ENCODE measurements around the gene SMIM8. TPM values are rescaled to one million over a fixed set of nuclear protein-coding genes. Genes with fewer than 3 reads are reported as not detected.

Gene SMIM8
- total RNA-seq, 2 experiments from 2014 or later = 5.4 TPM

DNA sequence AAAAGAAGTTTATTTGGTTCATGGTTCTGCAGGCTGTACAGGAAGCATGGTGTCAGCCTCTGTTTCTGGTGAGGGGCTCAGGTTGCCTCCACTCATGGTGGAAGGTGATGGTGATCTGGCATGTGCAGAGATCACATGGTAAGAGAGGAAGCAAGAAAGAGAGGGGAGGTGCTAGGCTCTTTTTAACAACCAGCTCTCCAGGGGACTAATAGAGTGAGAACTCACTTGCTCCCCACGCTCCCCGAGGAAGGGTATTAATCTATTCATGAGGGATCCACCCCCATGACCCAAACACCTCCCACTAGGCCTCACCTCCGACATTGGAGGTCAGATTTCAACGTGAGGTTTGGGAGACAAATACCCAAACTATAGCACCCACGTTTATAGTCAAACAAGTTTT, 10.6 kb downstream of the SMIM8 start:
- intact Hi-C loops (cut with DNase I, micrococcal nuclease) = no loop called here

DNA sequence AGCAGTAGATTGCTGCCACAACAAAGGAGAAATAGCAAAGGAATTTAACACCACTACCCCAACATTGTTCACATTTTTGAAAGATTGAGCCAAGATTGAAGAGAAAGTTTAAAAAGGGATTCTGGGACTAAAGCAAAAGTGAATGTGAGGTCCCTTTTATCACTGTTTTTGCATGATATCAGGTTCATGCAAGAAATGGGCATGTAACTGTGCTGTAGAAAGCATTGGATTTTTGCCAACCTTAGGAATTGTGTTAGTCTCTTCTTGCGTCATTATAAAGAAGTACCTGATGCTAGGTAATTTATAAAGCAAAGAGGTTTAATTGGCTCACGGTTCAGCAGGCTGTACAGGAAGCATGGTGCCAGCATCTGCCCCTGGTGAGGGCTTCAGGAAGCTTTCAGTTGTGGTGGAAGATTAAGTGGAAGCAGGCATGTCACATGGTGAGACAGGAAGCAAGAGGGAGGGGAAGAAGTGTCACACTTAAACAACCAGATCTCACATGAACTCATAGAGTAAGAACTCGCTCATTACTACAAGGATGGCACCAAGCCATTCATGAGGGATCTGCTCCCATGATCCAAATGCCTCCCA, 11.3 kb downstream of the SMIM8 start:
- peak overlapping the region; percentile 4 for H3K27ac Mint-ChIP-seq
- H3K4me1 ChIP-seq (ENCODE audit: insufficient read depth, low read length) = peaks cover 8% of the 10 kb centered on the region
- no peak overlapping the region for H3K4me3 ChIP-seq (ENCODE audit: low read length)
- no peaks in the 10 kb centered on the region for H3K36me3 ChIP-seq (ENCODE audit: insufficient read depth, low read length)
- DNase-seq (peak in 4 of 14 experiments; percentile 4 to 33 (median 12)), ATAC-seq (ENCODE audit: poor library complexity) (peak; percentile 49)
- TF ChIP-seq CTCF (IDR thresholded peaks at IDR 0.05) = no peak
- H3K9me3 Mint-ChIP-seq = no peaks in the 10 kb centered on the region
- no peak overlapping the region for H3K27ac ChIP-seq (ENCODE audit: low read depth in 1 of 2, low read length in 2 of 2)
- peaks cover 0 to 6% of the 10 kb centered on the region in 2 experiments for H3K9me3 ChIP-seq (ENCODE audit: control insufficient read depth in 1 of 2, insufficient read depth in 1 of 2, low read length in 2 of 2)
- H3K36me3 Mint-ChIP-seq (ENCODE audit: low read depth) = peaks cover 36% of the 10 kb centered on the region
- ChIA-PET CTCF (no interaction called here), POLR2A (no interaction called here)
- H3K27me3 ChIP-seq (ENCODE audit: control insufficient read depth in 1 of 2, insufficient read depth in 2 of 2, low read length in 2 of 2) = no peaks in the 10 kb centered on the region
- no peaks in the 10 kb centered on the region for H3K27me3 Mint-ChIP-seq
- H3K4me1 Mint-ChIP-seq (ENCODE audit: low read depth) = peaks cover 28% of the 10 kb centered on the region
- intact Hi-C loops (cut with DNase I, micrococcal nuclease) = no loop called here
- no peak overlapping the region for H3K4me3 Mint-ChIP-seq

More for the DNA sequence above, 10.6 kb downstream of the SMIM8 start:
- TF ChIP-seq CTCF (IDR thresholded peaks at IDR 0.05) = no peak
- no peaks in the 10 kb centered on the region for H3K9me3 Mint-ChIP-seq
- DNase-seq (no peak), ATAC-seq (ENCODE audit: poor library complexity) (no peak)
- CTCF ChIA-PET = no interaction called here
- no peak overlapping the region for H3K27ac Mint-ChIP-seq
- no peaks in the 10 kb centered on the region for H3K27me3 ChIP-seq (ENCODE audit: control insufficient read depth in 1 of 2, insufficient read depth in 2 of 2, low read length in 2 of 2)
- H3K27me3 Mint-ChIP-seq = no peaks in the 10 kb centered on the region
- no peak overlapping the region for H3K4me3 Mint-ChIP-seq
- peaks cover 0 to 6% of the 10 kb centered on the region in 2 experiments for H3K9me3 ChIP-seq (ENCODE audit: control insufficient read depth in 1 of 2, insufficient read depth in 1 of 2, low read length in 2 of 2)
- peaks cover 31% of the 10 kb centered on the region for H3K36me3 Mint-ChIP-seq (ENCODE audit: low read depth)
- H3K4me1 Mint-ChIP-seq (ENCODE audit: low read depth) = peaks cover 28% of the 10 kb centered on the region
- H3K27ac ChIP-seq (ENCODE audit: low read depth in 1 of 2, low read length in 2 of 2) = no peak overlapping the region
- peaks cover 8% of the 10 kb centered on the region for H3K4me1 ChIP-seq (ENCODE audit: insufficient read depth, low read length)
- H3K4me3 ChIP-seq (ENCODE audit: low read length) = no peak overlapping the region
- POLR2A ChIA-PET = no interaction called here
- no peaks in the 10 kb centered on the region for H3K36me3 ChIP-seq (ENCODE audit: insufficient read depth, low read length)

GRCh38 chr6:87334683-87335082, 12.3 kb downstream of the SMIM8 start:
- no peak for TF ChIP-seq CTCF (IDR thresholded peaks at IDR 0.05)
- H3K36me3 Mint-ChIP-seq (ENCODE audit: low read depth) = peaks cover 31% of the 10 kb centered on the region
- no peaks in the 10 kb centered on the region for H3K27me3 Mint-ChIP-seq
- H3K9me3 Mint-ChIP-seq = no peaks in the 10 kb centered on the region
- intact Hi-C loops (cut with DNase I, micrococcal nuclease) = no loop called here
- H3K4me3 Mint-ChIP-seq = no peak overlapping the region
- no peak overlapping the region for H3K27ac ChIP-seq (ENCODE audit: low read depth in 1 of 2, low read length in 2 of 2)
- no peak overlapping the region for H3K27ac Mint-ChIP-seq
- ATAC-seq (ENCODE audit: poor library complexity) (no peak), DNase-seq (no peak)
- H3K4me3 ChIP-seq (ENCODE audit: low read length) = no peak overlapping the region
- H3K36me3 ChIP-seq (ENCODE audit: insufficient read depth, low read length) = no peaks in the 10 kb centered on the region
- H3K27me3 ChIP-seq (ENCODE audit: control insufficient read depth in 1 of 2, insufficient read depth in 2 of 2, low read length in 2 of 2) = no peaks in the 10 kb centered on the region
- H3K9me3 ChIP-seq (ENCODE audit: control insufficient read depth in 1 of 2, insufficient read depth in 1 of 2, low read length in 2 of 2) = peaks cover 0 to 6% of the 10 kb centered on the region in 2 experiments
- ChIA-PET POLR2A (no interaction called here), CTCF (no interaction called here)
- peaks cover 8% of the 10 kb centered on the region for H3K4me1 ChIP-seq (ENCODE audit: insufficient read depth, low read length)
- peaks cover 28% of the 10 kb centered on the region for H3K4me1 Mint-ChIP-seq (ENCODE audit: low read depth)

Measured in CD4-positive, alpha-beta T cell (primary cell).